ENCODE results near the gene SYNE2. TPM values are rescaled to one million over a fixed set of nuclear protein-coding genes. Genes with fewer than 3 reads are reported as not detected.

Gene SYNE2, protein sequence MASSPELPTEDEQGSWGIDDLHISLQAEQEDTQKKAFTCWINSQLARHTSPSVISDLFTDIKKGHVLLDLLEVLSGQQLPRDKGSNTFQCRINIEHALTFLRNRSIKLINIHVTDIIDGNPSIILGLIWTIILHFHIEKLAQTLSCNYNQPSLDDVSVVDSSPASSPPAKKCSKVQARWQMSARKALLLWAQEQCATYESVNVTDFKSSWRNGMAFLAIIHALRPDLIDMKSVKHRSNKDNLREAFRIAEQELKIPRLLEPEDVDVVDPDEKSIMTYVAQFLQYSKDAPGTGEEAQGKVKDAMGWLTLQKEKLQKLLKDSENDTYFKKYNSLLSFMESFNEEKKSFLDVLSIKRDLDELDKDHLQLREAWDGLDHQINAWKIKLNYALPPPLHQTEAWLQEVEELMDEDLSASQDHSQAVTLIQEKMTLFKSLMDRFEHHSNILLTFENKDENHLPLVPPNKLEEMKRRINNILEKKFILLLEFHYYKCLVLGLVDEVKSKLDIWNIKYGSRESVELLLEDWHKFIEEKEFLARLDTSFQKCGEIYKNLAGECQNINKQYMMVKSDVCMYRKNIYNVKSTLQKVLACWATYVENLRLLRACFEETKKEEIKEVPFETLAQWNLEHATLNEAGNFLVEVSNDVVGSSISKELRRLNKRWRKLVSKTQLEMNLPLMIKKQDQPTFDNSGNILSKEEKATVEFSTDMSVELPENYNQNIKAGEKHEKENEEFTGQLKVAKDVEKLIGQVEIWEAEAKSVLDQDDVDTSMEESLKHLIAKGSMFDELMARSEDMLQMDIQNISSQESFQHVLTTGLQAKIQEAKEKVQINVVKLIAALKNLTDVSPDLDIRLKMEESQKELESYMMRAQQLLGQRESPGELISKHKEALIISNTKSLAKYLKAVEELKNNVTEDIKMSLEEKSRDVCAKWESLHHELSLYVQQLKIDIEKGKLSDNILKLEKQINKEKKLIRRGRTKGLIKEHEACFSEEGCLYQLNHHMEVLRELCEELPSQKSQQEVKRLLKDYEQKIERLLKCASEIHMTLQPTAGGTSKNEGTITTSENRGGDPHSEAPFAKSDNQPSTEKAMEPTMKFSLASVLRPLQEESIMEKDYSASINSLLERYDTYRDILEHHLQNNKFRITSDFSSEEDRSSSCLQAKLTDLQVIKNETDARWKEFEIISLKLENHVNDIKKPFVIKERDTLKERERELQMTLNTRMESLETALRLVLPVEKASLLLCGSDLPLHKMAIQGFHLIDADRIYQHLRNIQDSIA (N-terminal part only)
- 100 to 1,000 TPM; 136 to 323 (median 215) TPM for total RNA-seq

DNA sequence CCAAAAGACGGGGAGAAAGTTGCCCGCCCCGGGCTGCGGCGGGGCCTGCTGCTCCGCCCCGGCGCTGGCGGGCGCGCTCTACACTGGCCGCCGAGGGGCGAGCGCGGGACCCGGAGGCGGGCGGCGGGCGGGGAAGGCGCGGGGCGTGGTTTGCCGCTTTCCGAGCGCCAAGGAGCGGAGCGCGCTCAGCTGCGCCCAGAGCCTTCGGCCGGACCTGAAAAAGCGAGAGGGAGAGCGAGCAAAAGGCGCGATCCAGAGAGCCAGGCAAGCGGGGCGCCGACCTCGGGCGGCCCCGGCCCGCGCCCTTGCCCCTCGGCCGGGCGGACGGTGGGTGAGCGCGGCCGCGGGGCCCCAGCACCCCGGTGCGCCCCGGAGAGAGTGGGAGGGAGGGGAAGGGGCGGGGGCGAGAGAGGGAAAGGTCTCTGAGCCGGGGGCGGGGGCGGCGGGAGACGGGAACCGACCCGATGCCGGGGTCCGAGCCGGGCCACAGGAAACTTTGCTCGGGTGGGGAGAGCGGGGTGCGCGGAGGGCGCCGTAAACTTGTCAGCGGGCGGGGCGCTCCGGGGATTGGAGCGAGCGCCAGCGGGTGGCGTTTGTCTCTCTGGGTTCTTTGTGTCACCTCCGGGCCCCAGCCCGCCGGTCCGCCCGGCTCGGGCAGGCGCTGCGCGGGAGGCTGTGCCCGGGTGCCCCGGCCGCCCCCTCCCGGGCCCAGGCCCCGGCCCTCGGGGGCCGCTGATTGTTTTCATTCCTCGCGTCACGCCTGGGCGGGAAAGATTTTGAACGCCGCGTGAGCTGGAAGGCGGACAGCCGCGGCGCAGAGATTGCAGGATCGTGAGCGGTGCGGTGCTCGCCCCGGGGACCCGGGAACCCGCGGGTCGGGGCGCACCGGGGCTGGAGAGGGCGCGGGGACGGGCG is at the start of gene SYNE2:
TSS of gene SYNE2 (plus strand) at position 188 of the 915 bp plus-strand sequence. CDS start 56,145 bp downstream, outside the sequence.
- TF ChIP-seq, protein P1, sequence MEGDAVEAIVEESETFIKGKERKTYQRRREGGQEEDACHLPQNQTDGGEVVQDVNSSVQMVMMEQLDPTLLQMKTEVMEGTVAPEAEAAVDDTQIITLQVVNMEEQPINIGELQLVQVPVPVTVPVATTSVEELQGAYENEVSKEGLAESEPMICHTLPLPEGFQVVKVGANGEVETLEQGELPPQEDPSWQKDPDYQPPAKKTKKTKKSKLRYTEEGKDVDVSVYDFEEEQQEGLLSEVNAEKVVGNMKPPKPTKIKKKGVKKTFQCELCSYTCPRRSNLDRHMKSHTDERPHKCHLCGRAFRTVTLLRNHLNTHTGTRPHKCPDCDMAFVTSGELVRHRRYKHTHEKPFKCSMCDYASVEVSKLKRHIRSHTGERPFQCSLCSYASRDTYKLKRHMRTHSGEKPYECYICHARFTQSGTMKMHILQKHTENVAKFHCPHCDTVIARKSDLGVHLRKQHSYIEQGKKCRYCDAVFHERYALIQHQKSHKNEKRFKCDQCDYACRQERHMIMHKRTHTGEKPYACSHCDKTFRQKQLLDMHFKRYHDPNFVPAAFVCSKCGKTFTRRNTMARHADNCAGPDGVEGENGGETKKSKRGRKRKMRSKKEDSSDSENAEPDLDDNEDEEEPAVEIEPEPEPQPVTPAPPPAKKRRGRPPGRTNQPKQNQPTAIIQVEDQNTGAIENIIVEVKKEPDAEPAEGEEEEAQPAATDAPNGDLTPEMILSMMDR (IDR thresholded peaks at IDR 0.05; ENCODE audit: low read depth): no peak

- TF ChIP-seq, protein P1 (IDR thresholded peaks at IDR 0.05; ENCODE audit: low read depth): no peak
These were observed 19.1 kb upstream of the SYNE2 start for GRCh38 chr14:63833728-63834127.

GRCh38 chr14:63840981-63841380 is 11.8 kb upstream of the SYNE2 start:
- TF ChIP-seq, protein P1 (IDR thresholded peaks at IDR 0.05; ENCODE audit: low read depth): no peak

DNA sequence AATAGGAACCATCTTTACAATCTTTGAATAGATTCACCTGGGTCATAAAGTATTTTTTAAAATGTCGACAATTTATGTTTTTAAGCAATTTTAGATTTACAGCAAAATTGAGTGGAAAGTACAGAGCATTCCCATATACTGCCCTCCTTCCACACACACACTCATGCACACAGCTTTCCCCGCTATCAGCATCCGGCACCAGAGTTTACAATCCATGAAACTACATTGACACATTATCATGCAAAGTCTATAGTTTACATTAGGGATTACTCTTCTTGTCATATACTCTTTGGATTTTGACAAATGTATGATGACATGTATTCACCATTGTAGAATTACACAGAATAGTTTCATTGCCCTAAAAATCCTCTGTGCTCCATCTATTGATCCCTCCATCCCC is 9.0 kb upstream of the SYNE2 start:
- TF ChIP-seq, protein P1 (IDR thresholded peaks at IDR 0.05; ENCODE audit: low read depth): no peak

GRCh38 chr14:63848890-63849289 is 3.9 kb upstream of the SYNE2 start:
- TF ChIP-seq, protein P1 (IDR thresholded peaks at IDR 0.05; ENCODE audit: low read depth): no peak

DNA sequence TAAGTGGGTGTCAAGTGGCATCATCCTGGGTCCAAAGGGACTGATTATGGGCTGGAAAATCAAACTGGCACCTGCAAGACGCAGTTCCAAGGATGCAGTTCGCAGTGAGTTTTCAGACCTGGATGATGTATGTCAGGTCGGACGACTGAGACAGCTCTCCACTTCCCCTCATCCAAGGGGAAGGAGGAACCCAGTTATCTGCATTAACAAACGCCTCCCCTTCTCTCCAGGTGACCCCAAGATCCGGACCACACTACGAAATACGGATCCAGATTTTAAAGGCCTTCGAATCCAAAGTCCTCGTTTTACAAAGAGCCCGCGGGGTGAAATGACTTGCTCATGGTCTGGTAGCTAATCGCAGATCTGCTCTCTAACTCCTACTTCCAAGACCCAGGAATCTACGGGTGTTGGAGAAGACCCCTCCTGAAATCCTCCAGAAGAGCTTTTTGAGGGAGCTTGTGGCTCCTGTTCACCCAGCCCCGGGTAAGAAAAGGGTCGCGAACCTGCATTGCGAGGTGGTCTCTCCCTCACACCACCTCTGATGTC is 460 bp upstream of the SYNE2 start:
- TF ChIP-seq, protein P1 (IDR thresholded peaks at IDR 0.05; ENCODE audit: low read depth): no peak
